ENCODE measurements around the gene NBAS. TPM values are rescaled to one million over a fixed set of nuclear protein-coding genes. Genes with fewer than 3 reads are reported as not detected.

Gene NBAS
- total RNA-seq, 2 experiments from 2014 or later = 24.3 to 25.5 TPM

DNA sequence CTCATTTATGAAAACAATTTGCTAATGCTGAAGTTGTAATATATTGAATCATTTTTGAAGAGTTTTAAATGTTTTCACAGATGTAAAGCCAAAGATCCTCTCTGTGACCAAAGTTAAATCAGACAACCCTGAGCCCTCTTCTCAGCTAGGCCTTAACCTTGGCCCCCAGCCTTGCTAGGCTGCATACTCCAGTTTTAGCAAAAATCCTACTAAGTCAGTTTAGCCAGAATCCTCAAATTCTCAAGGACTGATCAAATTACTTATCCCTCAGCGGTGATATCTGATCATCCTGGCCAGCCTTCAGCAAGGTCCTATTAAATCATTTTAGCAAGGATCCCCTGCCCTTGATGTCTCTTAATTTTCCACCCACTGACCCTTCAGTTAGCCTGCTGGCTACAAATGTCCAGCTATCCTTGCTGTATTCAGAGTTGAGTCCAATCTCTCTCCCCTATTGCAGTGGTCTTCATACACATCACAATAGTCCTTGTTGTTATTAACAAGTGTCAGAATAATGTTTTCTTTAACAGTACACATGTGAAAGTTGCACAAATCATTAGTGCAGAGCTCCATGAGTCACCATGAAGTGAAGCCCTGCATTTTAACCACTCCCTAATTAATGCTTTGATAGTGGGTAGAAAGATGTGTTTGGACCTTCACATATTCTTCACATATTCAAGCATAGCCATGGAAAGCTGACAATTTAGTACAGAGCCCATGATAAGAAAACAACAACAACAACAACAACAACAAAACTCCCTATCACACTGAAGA, 206.4 kb downstream of the NBAS start:
- H3K27ac ChIP-seq (ENCODE audit: low read depth in 1 of 2, low read length in 2 of 2) = no peak overlapping the region
- POLR2A ChIA-PET = no interaction called here
- H3K36me3 ChIP-seq (ENCODE audit: insufficient read depth, low read length) = peaks cover 34% of the 10 kb centered on the region
- Mint-ChIP-seq H3K4me3 (no peak overlapping the region), H3K27me3 (no peaks in the 10 kb centered on the region), H3K9me3 (no peaks in the 10 kb centered on the region), H3K36me3 (ENCODE audit: low read depth) (peaks cover 93% of the 10 kb centered on the region), H3K27ac (no peak overlapping the region), H3K4me1 (ENCODE audit: low read depth) (no peaks in the 10 kb centered on the region)
- no peaks in the 10 kb centered on the region for H3K9me3 ChIP-seq (ENCODE audit: control insufficient read depth in 1 of 2, insufficient read depth in 1 of 2, low read length in 2 of 2)
- no peaks in the 10 kb centered on the region for H3K4me1 ChIP-seq (ENCODE audit: insufficient read depth, low read length)
- no peak for ATAC-seq (ENCODE audit: poor library complexity)
- TF ChIP-seq, protein P1, sequence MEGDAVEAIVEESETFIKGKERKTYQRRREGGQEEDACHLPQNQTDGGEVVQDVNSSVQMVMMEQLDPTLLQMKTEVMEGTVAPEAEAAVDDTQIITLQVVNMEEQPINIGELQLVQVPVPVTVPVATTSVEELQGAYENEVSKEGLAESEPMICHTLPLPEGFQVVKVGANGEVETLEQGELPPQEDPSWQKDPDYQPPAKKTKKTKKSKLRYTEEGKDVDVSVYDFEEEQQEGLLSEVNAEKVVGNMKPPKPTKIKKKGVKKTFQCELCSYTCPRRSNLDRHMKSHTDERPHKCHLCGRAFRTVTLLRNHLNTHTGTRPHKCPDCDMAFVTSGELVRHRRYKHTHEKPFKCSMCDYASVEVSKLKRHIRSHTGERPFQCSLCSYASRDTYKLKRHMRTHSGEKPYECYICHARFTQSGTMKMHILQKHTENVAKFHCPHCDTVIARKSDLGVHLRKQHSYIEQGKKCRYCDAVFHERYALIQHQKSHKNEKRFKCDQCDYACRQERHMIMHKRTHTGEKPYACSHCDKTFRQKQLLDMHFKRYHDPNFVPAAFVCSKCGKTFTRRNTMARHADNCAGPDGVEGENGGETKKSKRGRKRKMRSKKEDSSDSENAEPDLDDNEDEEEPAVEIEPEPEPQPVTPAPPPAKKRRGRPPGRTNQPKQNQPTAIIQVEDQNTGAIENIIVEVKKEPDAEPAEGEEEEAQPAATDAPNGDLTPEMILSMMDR (IDR thresholded peaks at IDR 0.05) = no peak
- intact Hi-C loops (cut with DNase I, micrococcal nuclease) = no loop called here
- H3K4me3 ChIP-seq (ENCODE audit: low read length) = no peak overlapping the region
- no peaks in the 10 kb centered on the region for H3K27me3 ChIP-seq (ENCODE audit: control insufficient read depth in 1 of 2, insufficient read depth in 2 of 2, low read length in 2 of 2)
- DNase-seq = no peak
- CTCF ChIA-PET = interaction anchor here (0.9 kb wide), 1 partner anchor 11 kb away, joined by 3 read pairs; no protein-coding TSS in a partner anchor

DNA sequence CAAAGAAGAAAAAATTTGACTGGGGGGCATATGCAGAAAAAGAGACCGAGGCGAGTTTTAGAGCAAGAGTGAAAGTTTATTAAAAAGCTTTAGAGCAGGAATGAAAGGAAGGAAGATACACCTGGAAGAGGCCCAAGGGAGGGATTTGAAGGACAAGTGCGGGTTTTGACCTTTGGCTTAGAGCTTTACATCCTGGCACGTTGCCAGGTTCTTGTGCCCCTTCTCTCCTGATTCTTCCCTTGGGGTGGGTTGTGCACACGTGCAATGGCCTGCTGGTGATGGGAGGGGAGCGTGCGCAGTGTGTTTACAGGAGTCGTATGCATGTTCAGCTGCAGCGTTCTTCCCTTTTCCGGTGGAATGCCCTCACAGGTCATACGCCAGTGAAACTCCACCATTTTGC, 208.8 kb downstream of the NBAS start:
- no peaks in the 10 kb centered on the region for H3K27me3 Mint-ChIP-seq
- ATAC-seq (ENCODE audit: poor library complexity) = no peak
- TF ChIP-seq, protein P1 (IDR thresholded peaks at IDR 0.05) = no peak
- ChIA-PET CTCF (no interaction called here), POLR2A (no interaction called here)
- peaks cover 1% of the 10 kb centered on the region for H3K9me3 Mint-ChIP-seq
- intact Hi-C loops (cut with DNase I, micrococcal nuclease) = no loop called here
- no peaks in the 10 kb centered on the region for H3K4me1 Mint-ChIP-seq (ENCODE audit: low read depth)
- H3K27ac Mint-ChIP-seq = no peak overlapping the region
- H3K36me3 Mint-ChIP-seq (ENCODE audit: low read depth) = peaks cover 94% of the 10 kb centered on the region
- Histone ChIP-seq H3K4me3 (ENCODE audit: low read length) (no peak overlapping the region), H3K4me1 (ENCODE audit: insufficient read depth, low read length) (no peaks in the 10 kb centered on the region), H3K36me3 (ENCODE audit: insufficient read depth, low read length) (peaks cover 31% of the 10 kb centered on the region), H3K9me3 (ENCODE audit: control insufficient read depth in 1 of 2, insufficient read depth in 1 of 2, low read length in 2 of 2) (no peaks in the 10 kb centered on the region), H3K27ac (ENCODE audit: low read depth in 1 of 2, low read length in 2 of 2) (no peak overlapping the region), H3K27me3 (ENCODE audit: control insufficient read depth in 1 of 2, insufficient read depth in 2 of 2, low read length in 2 of 2) (no peaks in the 10 kb centered on the region)
- H3K4me3 Mint-ChIP-seq = no peak overlapping the region
- no peak for DNase-seq

DNA sequence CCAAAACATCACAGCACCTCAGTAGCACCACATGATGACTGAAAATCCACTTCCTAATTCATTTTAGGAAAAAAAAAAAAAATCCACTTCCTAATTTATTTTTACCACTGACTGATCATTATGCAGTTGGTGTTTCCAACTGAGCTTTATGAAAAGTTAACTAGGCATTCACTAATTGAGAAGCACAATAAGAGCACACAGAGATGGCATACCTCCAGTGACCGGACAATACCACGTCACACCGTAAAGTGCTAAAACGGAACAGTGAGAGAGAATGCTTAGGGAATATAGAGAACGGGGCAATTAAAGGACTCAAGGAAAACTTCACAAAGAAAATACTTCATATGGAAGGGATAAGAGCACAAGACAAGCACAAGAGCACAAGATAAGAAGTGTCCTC, 212.5 kb downstream of the NBAS start:
- intact Hi-C loops (cut with DNase I, micrococcal nuclease) = no loop called here

More for the DNA sequence above, 212.5 kb downstream of the NBAS start:
- TF ChIP-seq, protein P1 (IDR thresholded peaks at IDR 0.05) = no peak
- POLR2A ChIA-PET = no interaction called here
- Histone ChIP-seq H3K4me3 (ENCODE audit: low read length) (no peak overlapping the region), H3K36me3 (ENCODE audit: insufficient read depth, low read length) (peaks cover 22% of the 10 kb centered on the region), H3K27me3 (ENCODE audit: control insufficient read depth in 1 of 2, insufficient read depth in 2 of 2, low read length in 2 of 2) (no peaks in the 10 kb centered on the region), H3K27ac (ENCODE audit: low read depth in 1 of 2, low read length in 2 of 2) (no peak overlapping the region), H3K9me3 (ENCODE audit: control insufficient read depth in 1 of 2, insufficient read depth in 1 of 2, low read length in 2 of 2) (no peaks in the 10 kb centered on the region), H3K4me1 (ENCODE audit: insufficient read depth, low read length) (no peaks in the 10 kb centered on the region)
- Mint-ChIP-seq H3K4me1 (ENCODE audit: low read depth) (no peaks in the 10 kb centered on the region), H3K4me3 (no peak overlapping the region), H3K27me3 (no peaks in the 10 kb centered on the region), H3K9me3 (peaks cover 2% of the 10 kb centered on the region), H3K27ac (no peak overlapping the region), H3K36me3 (ENCODE audit: low read depth) (peaks cover 94% of the 10 kb centered on the region)
- no peak for DNase-seq
- ATAC-seq (ENCODE audit: poor library complexity) = no peak
- CTCF ChIA-PET = no interaction called here

All from CD4-positive, alpha-beta T cell (primary cell).